C4-2B (cell line): Measurements from ENCODE around the gene GOLGA6L6.
"Not testable (repeated sequence)": the region's sequence is repeated elsewhere in the genome, so short reads cannot be mapped to it uniquely, and the experiment has no call there.

Source experiments
- ZFX ChIP-seq: fragments of 450-650 bp; IDR thresholded peaks from 2 replicates; pipeline ENCODE4 v1.6.1; 2017
- TF ChIP-seq, protein P1 (sequence below): fragments of 450-650 bp; conservative IDR thresholded peaks from 2 replicates; pipeline ENCODE4 v1.5.1; 2017; ENCODE audit warnings: mild to moderate bottlenecking

GRCh38 chr15:20582726-20583115 lies 41.1 kb upstream of the GOLGA6L6 start:
- TF ChIP-seq, protein P1, sequence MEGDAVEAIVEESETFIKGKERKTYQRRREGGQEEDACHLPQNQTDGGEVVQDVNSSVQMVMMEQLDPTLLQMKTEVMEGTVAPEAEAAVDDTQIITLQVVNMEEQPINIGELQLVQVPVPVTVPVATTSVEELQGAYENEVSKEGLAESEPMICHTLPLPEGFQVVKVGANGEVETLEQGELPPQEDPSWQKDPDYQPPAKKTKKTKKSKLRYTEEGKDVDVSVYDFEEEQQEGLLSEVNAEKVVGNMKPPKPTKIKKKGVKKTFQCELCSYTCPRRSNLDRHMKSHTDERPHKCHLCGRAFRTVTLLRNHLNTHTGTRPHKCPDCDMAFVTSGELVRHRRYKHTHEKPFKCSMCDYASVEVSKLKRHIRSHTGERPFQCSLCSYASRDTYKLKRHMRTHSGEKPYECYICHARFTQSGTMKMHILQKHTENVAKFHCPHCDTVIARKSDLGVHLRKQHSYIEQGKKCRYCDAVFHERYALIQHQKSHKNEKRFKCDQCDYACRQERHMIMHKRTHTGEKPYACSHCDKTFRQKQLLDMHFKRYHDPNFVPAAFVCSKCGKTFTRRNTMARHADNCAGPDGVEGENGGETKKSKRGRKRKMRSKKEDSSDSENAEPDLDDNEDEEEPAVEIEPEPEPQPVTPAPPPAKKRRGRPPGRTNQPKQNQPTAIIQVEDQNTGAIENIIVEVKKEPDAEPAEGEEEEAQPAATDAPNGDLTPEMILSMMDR = not testable (repeated sequence)
- not testable (repeated sequence) for TF ChIP-seq ZFX
